HG03159 (cell line): ENCODE results near the gene FGD6.
"Not testable (repeated sequence)": the region's sequence is repeated elsewhere in the genome, so short reads cannot be mapped to it uniquely, and the experiment has no call there.

Experiments used
- ATAC-seq: cut with Tn5 transposase; IDR thresholded peaks from one replicate; pipeline ENCODE4 v1.9.1; 2021; ENCODE audit warnings: mild to moderate bottlenecking, moderate library complexity; ENCODE audit not compliant: unreplicated experiment

The FGD6 gene

GRCh38 chr12:95182868-95183415 is 34.3 kb downstream of the FGD6 start:
- ATAC-seq = no peak

GRCh38 chr12:95181103-95181502 is 36.2 kb downstream of the FGD6 start:
- ATAC-seq = no peak

- no peak for ATAC-seq
Observed at GRCh38 chr12:95179011-95179410, 38.3 kb downstream of the FGD6 start.

- no peak for ATAC-seq
Observed at GRCh38 chr12:95178136-95178535, 39.1 kb downstream of the FGD6 start.

GRCh38 chr12:95177201-95177768 is 40.0 kb downstream of the FGD6 start:
- ATAC-seq = no peak

GRCh38 chr12:95173392-95174251 is 43.6 kb downstream of the FGD6 start:
- ATAC-seq = no peak

GRCh38 chr12:95169368-95169767 is 47.9 kb downstream of the FGD6 start:
- ATAC-seq = no peak

GRCh38 chr12:95168746-95169145 is 48.5 kb downstream of the FGD6 start:
- ATAC-seq = no peak

- ATAC-seq = no peak
Observed at GRCh38 chr12:95164656-95165055, 52.6 kb downstream of the FGD6 start.

- ATAC-seq = no peak
Observed at GRCh38 chr12:95158919-95159318, 58.3 kb downstream of the FGD6 start.

- ATAC-seq = no peak
Observed at GRCh38 chr12:95151821-95152220, 65.4 kb downstream of the FGD6 start.

- ATAC-seq = no peak
Observed at GRCh38 chr12:95151406-95151805, 65.9 kb downstream of the FGD6 start.

- no peak for ATAC-seq
Observed at GRCh38 chr12:95150501-95150900, 66.8 kb downstream of the FGD6 start.

GRCh38 chr12:95147866-95148265 is 69.4 kb downstream of the FGD6 start:
- ATAC-seq = no peak

GRCh38 chr12:95146769-95147168 is 70.5 kb downstream of the FGD6 start:
- no peak for ATAC-seq

- ATAC-seq = no peak
Observed at GRCh38 chr12:95143621-95144205, 73.6 kb downstream of the FGD6 start.

- ATAC-seq = no peak
Observed at GRCh38 chr12:95142431-95143151, 74.7 kb downstream of the FGD6 start.

- no peak for ATAC-seq
Observed at GRCh38 chr12:95141310-95141709, 76.0 kb downstream of the FGD6 start.

GRCh38 chr12:95138031-95138430 is 79.2 kb downstream of the FGD6 start:
- ATAC-seq = not testable (repeated sequence)

- no peak for ATAC-seq
Observed at GRCh38 chr12:95136598-95136997, 80.7 kb downstream of the FGD6 start.

- ATAC-seq = no peak
Observed at GRCh38 chr12:95134085-95134484, 83.2 kb downstream of the FGD6 start.
